ENCODE data around the gene HMCES. TPM values are rescaled to one million over a fixed set of nuclear protein-coding genes. Genes with fewer than 3 reads are reported as not detected.

HMCES gene
- total RNA-seq, 1 donor, result 37.9 TPM

- Histone ChIP-seq H3K4me1 (ENCODE audit: insufficient read depth, low read length) (peaks cover 37% of the 10 kb centered on the region), H3K27me3 (ENCODE audit: insufficient read depth, low read length) (no peaks in the 10 kb centered on the region)
These were observed 30.0 kb downstream of the HMCES start for GRCh38 chr3:129308636-129309035.

GRCh38 chr3:129310111-129311011, 31.7 kb downstream of the HMCES start:
- Histone ChIP-seq H3K4me3 (ENCODE audit: low read length) (no peak overlapping the region), H3K4me1 (ENCODE audit: insufficient read depth, low read length) (peaks cover 38% of the 10 kb centered on the region), H3K9me3 (ENCODE audit: low read depth, low read length) (no peaks in the 10 kb centered on the region), H3K27me3 (ENCODE audit: insufficient read depth, low read length) (no peaks in the 10 kb centered on the region)

More at GRCh38 chr3:129308636-129309035, 30.0 kb downstream of the HMCES start:
- H3K9me3 ChIP-seq (ENCODE audit: low read depth, low read length), result no peaks in the 10 kb centered on the region
- H3K4me3 ChIP-seq (ENCODE audit: low read length), result no peak overlapping the region

GRCh38 chr3:129311054-129311902, 32.6 kb downstream of the HMCES start:
- Histone ChIP-seq H3K9me3 (ENCODE audit: low read depth, low read length) (no peaks in the 10 kb centered on the region), H3K4me3 (ENCODE audit: low read length) (no peak overlapping the region), H3K4me1 (ENCODE audit: insufficient read depth, low read length) (peaks cover 29% of the 10 kb centered on the region), H3K27me3 (ENCODE audit: insufficient read depth, low read length) (no peaks in the 10 kb centered on the region)

- no peak overlapping the region for H3K4me3 ChIP-seq (ENCODE audit: low read length)
- H3K4me1 ChIP-seq (ENCODE audit: insufficient read depth, low read length), result peaks cover 30% of the 10 kb centered on the region
- no peaks in the 10 kb centered on the region for H3K9me3 ChIP-seq (ENCODE audit: low read depth, low read length)
- no peaks in the 10 kb centered on the region for H3K27me3 ChIP-seq (ENCODE audit: insufficient read depth, low read length)
These were observed 33.5 kb downstream of the HMCES start for GRCh38 chr3:129312021-129312639.

DNA sequence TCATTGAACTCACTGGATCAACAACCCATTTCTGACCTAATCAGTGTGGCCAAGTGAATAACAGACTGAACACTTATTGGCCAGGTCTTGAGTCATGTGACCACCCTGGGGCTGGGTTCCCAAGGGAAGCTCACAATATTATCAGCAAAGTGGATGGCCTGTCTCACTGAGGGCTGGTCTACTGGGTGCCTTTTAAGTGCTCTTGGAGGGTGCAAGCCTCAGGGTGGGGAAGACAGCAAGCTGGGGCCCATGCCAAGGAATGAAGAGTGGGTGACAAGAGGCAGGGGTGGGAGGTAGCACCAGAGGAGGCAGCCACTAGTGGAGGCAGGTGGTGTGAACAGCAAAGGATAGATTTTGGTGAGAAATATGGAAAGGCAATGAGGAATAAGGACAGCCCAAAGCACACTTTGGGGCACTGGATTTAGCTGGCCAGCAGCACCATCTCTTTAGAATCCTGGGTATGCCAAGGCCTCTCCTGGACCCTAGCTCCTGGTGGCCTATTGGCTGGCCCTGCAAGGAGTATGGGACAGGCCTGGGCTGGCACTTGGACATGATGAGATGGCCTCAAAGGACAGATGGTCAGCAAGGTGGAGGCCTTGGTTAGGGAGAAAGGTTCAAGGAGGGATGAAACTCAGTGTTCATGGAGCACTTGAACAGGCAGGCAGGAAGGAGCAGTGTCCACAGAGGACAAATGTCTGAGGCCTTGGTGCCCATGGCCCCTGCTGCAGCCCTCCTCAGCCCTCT, 34.2 kb downstream of the HMCES start:
- Histone ChIP-seq H3K4me1 (ENCODE audit: insufficient read depth, low read length) (peaks cover 37% of the 10 kb centered on the region), H3K27me3 (ENCODE audit: insufficient read depth, low read length) (no peaks in the 10 kb centered on the region), H3K4me3 (ENCODE audit: low read length) (no peak overlapping the region), H3K9me3 (ENCODE audit: low read depth, low read length) (no peaks in the 10 kb centered on the region)

- Histone ChIP-seq H3K4me1 (ENCODE audit: insufficient read depth, low read length) (peaks cover 37% of the 10 kb centered on the region), H3K27me3 (ENCODE audit: insufficient read depth, low read length) (no peaks in the 10 kb centered on the region), H3K9me3 (ENCODE audit: low read depth, low read length) (no peaks in the 10 kb centered on the region), H3K4me3 (ENCODE audit: low read length) (no peak overlapping the region)
These were observed 34.7 kb downstream of the HMCES start for GRCh38 chr3:129313415-129313664.

DNA sequence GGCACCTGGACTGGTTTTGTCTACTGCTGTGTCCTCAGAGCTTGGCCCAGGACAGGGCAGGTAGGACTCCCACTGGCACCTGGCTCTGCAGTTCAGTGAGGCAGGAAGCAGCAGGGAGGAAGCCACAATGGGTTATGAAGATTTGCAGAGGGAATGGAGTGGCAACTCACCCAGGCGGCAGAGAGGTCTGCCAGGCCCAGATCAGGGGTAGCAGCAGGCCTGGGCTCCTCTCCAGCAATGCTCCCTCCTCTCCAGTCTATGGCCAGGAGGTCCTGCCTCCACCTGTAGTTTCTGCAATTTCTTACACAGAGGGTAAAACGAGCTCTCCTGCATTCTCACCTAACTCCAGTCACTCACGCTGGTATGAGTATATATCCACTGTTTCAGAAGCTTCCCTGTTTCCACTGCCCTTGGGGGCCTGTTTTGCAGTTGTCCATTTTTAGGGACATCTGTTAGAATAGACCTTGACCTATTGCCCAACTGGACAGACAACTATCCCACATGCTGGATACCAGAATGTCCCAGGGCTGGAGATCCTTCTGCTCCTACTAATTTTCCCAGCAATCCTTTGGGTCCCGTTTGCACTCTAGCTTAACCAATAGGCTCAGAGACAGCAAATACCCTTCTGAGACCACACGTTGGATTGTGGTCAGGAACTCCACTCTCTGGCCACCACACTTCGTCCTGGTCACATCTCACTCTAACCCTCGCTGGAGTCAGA, 35.2 kb downstream of the HMCES start:
- peaks cover 37% of the 10 kb centered on the region for H3K4me1 ChIP-seq (ENCODE audit: insufficient read depth, low read length)
- peak overlapping the region; percentile 83 for H3K4me3 ChIP-seq (ENCODE audit: low read length)
- no peaks in the 10 kb centered on the region for H3K27me3 ChIP-seq (ENCODE audit: insufficient read depth, low read length)
- no peaks in the 10 kb centered on the region for H3K9me3 ChIP-seq (ENCODE audit: low read depth, low read length)

DNA sequence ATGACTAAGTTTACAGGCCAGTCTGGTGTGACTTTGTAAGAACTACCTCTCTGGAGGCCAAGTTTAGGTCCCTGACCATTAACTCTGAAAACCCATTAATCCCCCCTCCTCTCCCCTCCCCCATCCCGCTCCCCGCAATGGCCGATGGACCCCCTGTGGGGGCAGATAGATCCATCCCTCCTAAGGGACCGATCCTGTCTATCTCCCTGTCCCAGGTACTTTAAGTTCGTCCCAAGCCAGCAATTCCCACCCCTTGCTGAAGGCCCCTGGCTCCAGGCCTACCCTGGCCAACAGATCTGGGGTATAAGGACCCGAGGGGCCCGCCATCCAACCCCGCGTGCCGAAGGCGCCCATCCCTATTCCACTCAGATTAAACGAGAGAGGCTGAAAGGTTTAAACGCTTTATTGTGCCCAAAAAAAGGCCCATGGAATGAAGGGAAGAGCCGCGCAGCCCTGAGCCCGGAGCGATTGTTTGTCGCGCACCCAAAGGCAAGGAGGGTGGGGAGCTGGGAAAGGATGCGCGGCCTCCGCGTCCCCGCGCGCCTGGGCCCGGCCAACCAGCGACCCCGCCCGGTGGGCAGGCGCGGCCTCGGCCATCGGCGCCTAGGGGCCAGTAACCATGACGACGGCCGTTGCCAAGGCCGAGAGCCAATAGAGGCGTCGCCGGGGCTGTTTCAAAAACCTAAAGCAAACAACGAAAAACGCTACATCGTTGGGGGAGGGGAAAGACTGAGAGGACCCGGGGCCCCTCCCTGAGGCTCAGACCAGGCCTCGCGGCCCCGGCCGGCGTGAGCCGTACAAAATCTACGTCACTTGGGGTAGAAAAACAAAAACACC, 35.9 kb downstream of the HMCES start:
- peak overlapping the region; percentile 83 for H3K4me3 ChIP-seq (ENCODE audit: low read length)
- peaks cover 37% of the 10 kb centered on the region for H3K4me1 ChIP-seq (ENCODE audit: insufficient read depth, low read length)
- no peaks in the 10 kb centered on the region for H3K27me3 ChIP-seq (ENCODE audit: insufficient read depth, low read length)
- no peaks in the 10 kb centered on the region for H3K9me3 ChIP-seq (ENCODE audit: low read depth, low read length)

DNA sequence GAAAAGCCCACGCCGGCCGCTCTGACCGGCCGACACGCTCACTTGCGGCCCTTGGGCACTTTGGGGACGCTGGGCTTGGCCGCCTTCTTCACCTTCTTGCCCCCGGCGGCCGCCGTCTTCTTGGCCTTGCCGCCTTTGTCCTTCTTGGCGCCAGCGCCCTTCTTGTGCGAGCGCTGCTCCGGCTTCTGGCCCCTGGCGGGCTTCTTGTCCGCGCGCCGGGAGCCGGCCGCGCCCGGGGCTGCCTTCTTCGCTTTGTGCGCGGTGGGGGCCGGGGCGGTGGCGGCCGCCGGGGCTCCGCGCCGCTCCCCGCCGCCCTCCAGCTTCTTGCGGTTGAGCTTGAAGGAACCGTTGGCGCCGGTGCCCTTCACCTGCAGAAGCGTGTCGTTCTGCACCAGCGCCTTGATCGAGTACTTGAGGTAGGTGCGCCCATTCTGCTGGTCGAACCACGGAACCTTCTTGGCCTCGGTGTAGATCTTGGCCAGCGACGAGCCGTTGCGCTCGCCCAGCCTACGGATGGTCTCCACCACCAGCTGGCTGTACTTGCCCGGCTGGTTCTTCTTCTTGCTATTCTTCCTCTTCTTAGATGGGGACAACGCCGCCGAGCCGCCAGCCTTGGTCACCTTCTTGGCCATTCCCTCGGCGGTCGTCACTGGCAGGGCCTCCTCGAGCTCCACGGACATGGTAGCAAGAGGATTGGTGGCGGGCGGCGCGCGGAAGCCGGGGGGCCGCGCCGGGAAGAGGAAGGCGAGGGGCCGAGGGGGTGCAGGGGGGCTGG, 36.7 kb downstream of the HMCES start:
- Histone ChIP-seq H3K4me1 (ENCODE audit: insufficient read depth, low read length) (peaks cover 34% of the 10 kb centered on the region), H3K27me3 (ENCODE audit: insufficient read depth, low read length) (no peaks in the 10 kb centered on the region), H3K9me3 (ENCODE audit: low read depth, low read length) (no peaks in the 10 kb centered on the region), H3K4me3 (ENCODE audit: low read length) (peak overlapping the region; percentile 83)

- Histone ChIP-seq H3K9me3 (ENCODE audit: low read depth, low read length) (no peaks in the 10 kb centered on the region), H3K4me1 (ENCODE audit: insufficient read depth, low read length) (peaks cover 32% of the 10 kb centered on the region), H3K27me3 (ENCODE audit: insufficient read depth, low read length) (no peaks in the 10 kb centered on the region), H3K4me3 (ENCODE audit: low read length) (peak overlapping the region; percentile 83)
These were observed 37.3 kb downstream of the HMCES start for GRCh38 chr3:129315998-129316247.

GRCh38 chr3:129316248-129317013, 37.8 kb downstream of the HMCES start:
- H3K4me1 ChIP-seq (ENCODE audit: insufficient read depth, low read length), result peaks cover 32% of the 10 kb centered on the region
- H3K27me3 ChIP-seq (ENCODE audit: insufficient read depth, low read length), result no peaks in the 10 kb centered on the region
- H3K9me3 ChIP-seq (ENCODE audit: low read depth, low read length), result no peaks in the 10 kb centered on the region
- H3K4me3 ChIP-seq (ENCODE audit: low read length), result peak overlapping the region; percentile 83

DNA sequence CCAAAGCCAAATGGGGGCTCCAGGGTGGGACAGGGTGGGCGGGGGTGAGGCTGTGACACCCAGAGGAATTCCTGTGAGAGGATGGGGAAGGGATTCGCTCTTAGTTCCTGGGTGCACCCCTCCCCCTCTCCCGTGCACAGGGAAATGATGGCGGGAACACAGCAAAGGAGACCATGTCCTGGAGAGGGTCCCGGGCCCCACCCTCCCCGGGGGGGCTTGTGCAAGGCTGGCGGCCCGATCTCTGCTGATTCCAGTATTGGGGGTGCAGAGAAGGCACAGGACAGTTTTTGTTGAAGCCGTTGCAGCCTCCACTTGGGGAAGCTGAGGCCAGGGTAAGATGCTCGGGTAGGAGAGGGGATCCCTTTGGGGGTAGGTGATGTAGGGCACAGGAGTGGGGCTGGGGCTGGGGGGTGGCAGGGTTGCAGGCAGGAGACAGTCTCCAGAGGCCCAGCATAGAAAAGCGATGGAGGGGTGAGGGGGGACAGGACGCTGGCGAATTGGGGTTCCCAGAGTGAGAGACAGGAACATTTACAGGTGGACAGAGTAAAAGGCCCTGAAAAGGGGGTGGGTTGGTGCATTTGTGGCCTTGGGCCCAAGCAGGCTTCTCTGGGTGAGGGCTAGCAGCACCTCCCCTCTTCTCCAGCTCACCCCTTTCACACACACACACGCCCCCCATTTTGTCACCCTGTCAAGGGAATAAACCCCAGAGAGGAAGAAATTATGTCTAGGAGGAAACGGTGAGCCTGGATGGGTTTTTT, 38.5 kb downstream of the HMCES start:
- Histone ChIP-seq H3K4me3 (ENCODE audit: low read length) (peak overlapping the region; percentile 83), H3K27me3 (ENCODE audit: insufficient read depth, low read length) (no peaks in the 10 kb centered on the region), H3K4me1 (ENCODE audit: insufficient read depth, low read length) (peaks cover 32% of the 10 kb centered on the region), H3K9me3 (ENCODE audit: low read depth, low read length) (no peaks in the 10 kb centered on the region)
